Liver (tissue), 9 donors: ENCODE results near the gene TMEM119. TPM values are rescaled to one million over a fixed set of nuclear protein-coding genes. Genes with fewer than 3 reads are reported as not detected.

Experiments used
- DNase-seq: peaks from one replicate; pipeline ENCODE4 v3.0.0-alpha.2; 2017; ENCODE audit warnings: low spot score
- H3K27ac ChIP-seq, 2 donors: one replicate each; pipeline ENCODE4 v1.7.0; 2013; ENCODE audit warnings: inconsistent platforms in 2 of 2, low read length in 2 of 2, control low read depth in 1 of 2, low read depth in 1 of 2, mild to moderate bottlenecking in 1 of 2
- H3K27me3 ChIP-seq, 4 donors: one replicate each; pipeline versions ENCODE4 v1.6.1 to v1.7.0; 2013; ENCODE audit warnings: low read length in 3 of 4, inconsistent platforms in 1 of 4, mild to moderate bottlenecking in 1 of 4, moderate library complexity in 1 of 4; ENCODE audit not compliant: control insufficient read depth in 4 of 4, insufficient read depth in 4 of 4
- H3K36me3 ChIP-seq, 4 donors: one replicate each; pipeline versions ENCODE4 v1.6.1 to v1.7.0; 2013; ENCODE audit warnings: low read length in 3 of 4, mild to moderate bottlenecking in 3 of 4, low read depth in 1 of 4, moderate library complexity in 1 of 4; ENCODE audit not compliant: control insufficient read depth in 4 of 4, insufficient read depth in 3 of 4
- H3K4me1 ChIP-seq, 4 donors: one replicate each; pipeline versions ENCODE4 v1.6.1 to v1.7.0; 2013; ENCODE audit warnings: low read length in 3 of 4, mild to moderate bottlenecking in 3 of 4, moderate library complexity in 1 of 4; ENCODE audit not compliant: control insufficient read depth in 4 of 4, insufficient read depth in 4 of 4
- H3K4me3 ChIP-seq, 3 donors: one replicate each; pipeline versions ENCODE4 v1.6.1 to v1.7.0; 2013; ENCODE audit warnings: low read length in 3 of 3, control low read depth in 1 of 3, low read depth in 1 of 3, mild to moderate bottlenecking in 1 of 3
- H3K9ac ChIP-seq, 2 donors: one replicate each; pipeline ENCODE4 v1.7.0; 2013; ENCODE audit warnings: low read length in 2 of 2, mild to moderate bottlenecking in 2 of 2, moderate library complexity in 2 of 2, control low read depth in 1 of 2, low read depth in 1 of 2
- H3K9me3 ChIP-seq, 4 donors: one replicate each; pipeline versions ENCODE4 v1.6.1 to v1.7.0; 2013; ENCODE audit warnings: low read length in 3 of 4; ENCODE audit not compliant: control insufficient read depth in 4 of 4
- EGR1 ChIP-seq, 2 donors: IDR thresholded peaks; 2 replicates each; pipeline ENCODE4 v1.6.1; 2016 to 2018; ENCODE audit warnings: antibody characterized with exemption in 2 of 2, low read depth in 2 of 2
- FOXA2 ChIP-seq: IDR thresholded peaks from 2 replicates; pipeline ENCODE4 v1.6.1; 2016; ENCODE audit warnings: antibody characterized with exemption
- HNF4A ChIP-seq, 2 donors: conservative IDR thresholded peaks; 2 replicates each; pipeline ENCODE4 v1.6.1; 2016; ENCODE audit warnings: antibody characterized with exemption in 2 of 2, mild to moderate bottlenecking in 2 of 2
- HNF4G ChIP-seq: IDR thresholded peaks from 2 replicates; pipeline ENCODE4 v1.6.1; 2016; ENCODE audit warnings: antibody characterized with exemption
- JUND ChIP-seq, 2 donors: IDR thresholded peaks; 2 replicates each; pipeline ENCODE4 v1.6.1; 2016; ENCODE audit warnings: antibody characterized with exemption in 2 of 2
- NR2F2 ChIP-seq: IDR thresholded peaks from 2 replicates; pipeline ENCODE4 v1.6.1; 2016; ENCODE audit warnings: antibody characterized with exemption
- RXRA ChIP-seq, 2 donors: IDR thresholded peaks; 2 replicates each; pipeline ENCODE4 v1.6.1; 2017 to 2018; ENCODE audit warnings: antibody characterized with exemption in 2 of 2, mild to moderate bottlenecking in 1 of 2
- SP1 ChIP-seq: IDR thresholded peaks from 2 replicates; pipeline ENCODE4 v1.6.1; 2018; ENCODE audit warnings: antibody characterized with exemption, mild to moderate bottlenecking
- TAF1 ChIP-seq: conservative IDR thresholded peaks from 2 replicates; pipeline ENCODE4 v1.6.1; 2016; ENCODE audit warnings: antibody characterized with exemption, mild to moderate bottlenecking
- WGBS: extraction: QIAGEN DNeasy Blood & Tissue Kit; methylation state at CpG from one replicate; pipeline ENCODE4 v1.1.7; 2013; 5-methylcytosine and 5-hydroxymethylcytosine counted together
- polyA plus RNA-seq, 2 donors: library from polyadenylated mRNA; stranded (reverse) in 1 of 2; unstranded in 1 of 2; fragments of 200-250 nt in 1 of 2; fragments of >200 nt in 1 of 2; fragmentation: Nextera tagmentation in 1 of 2; extraction: Ambion mirVana in 1 of 2; gene quantifications; one replicate each; pipeline versions ENCODE4 v1.2.1 to v1.2.3, GENCODE V29; 2013 to 2015
- total RNA-seq, 2 donors: library from RNA; depleted of rRNA; stranded (reverse); fragments of >200 nt; gene quantifications; one replicate each; pipeline ENCODE4 v1.2.3, GENCODE V29; 2014
- TF ChIP-seq, protein P1 (sequence below): IDR thresholded peaks from 2 replicates; pipeline ENCODE4 v1.6.1; 2016; ENCODE audit warnings: antibody characterized with exemption
- TF ChIP-seq, protein P2 (sequence below): IDR thresholded peaks from 2 replicates; pipeline ENCODE4 v1.6.1; 2016; ENCODE audit warnings: antibody characterized with exemption
- TF ChIP-seq, protein P3 (sequence below): IDR thresholded peaks from 2 replicates; pipeline ENCODE4 v1.6.1; 2016; ENCODE audit warnings: antibody characterized with exemption, mild to moderate bottlenecking
- TF ChIP-seq, protein P4 (sequence below): IDR thresholded peaks from 2 replicates; pipeline ENCODE4 v1.6.1; 2016; ENCODE audit warnings: antibody characterized with exemption
- TF ChIP-seq, protein P5 (sequence below): fragments of 150-350 bp; IDR thresholded peaks from 2 replicates; pipeline ENCODE4 v1.5.1; 2017; ENCODE audit warnings: improper control_type of control experiment, low read depth, low read length; ENCODE audit not compliant: missing input control
- donor health status: healthy.
- donor health status: healthy.
- donor health status: healthy.
- donor health status: healthy.
- donor health status: healthy.

Gene TMEM119
- total and polyA plus RNA-seq, 4 donors = 0.14 to 2.6 (median 0.38) TPM

DNA sequence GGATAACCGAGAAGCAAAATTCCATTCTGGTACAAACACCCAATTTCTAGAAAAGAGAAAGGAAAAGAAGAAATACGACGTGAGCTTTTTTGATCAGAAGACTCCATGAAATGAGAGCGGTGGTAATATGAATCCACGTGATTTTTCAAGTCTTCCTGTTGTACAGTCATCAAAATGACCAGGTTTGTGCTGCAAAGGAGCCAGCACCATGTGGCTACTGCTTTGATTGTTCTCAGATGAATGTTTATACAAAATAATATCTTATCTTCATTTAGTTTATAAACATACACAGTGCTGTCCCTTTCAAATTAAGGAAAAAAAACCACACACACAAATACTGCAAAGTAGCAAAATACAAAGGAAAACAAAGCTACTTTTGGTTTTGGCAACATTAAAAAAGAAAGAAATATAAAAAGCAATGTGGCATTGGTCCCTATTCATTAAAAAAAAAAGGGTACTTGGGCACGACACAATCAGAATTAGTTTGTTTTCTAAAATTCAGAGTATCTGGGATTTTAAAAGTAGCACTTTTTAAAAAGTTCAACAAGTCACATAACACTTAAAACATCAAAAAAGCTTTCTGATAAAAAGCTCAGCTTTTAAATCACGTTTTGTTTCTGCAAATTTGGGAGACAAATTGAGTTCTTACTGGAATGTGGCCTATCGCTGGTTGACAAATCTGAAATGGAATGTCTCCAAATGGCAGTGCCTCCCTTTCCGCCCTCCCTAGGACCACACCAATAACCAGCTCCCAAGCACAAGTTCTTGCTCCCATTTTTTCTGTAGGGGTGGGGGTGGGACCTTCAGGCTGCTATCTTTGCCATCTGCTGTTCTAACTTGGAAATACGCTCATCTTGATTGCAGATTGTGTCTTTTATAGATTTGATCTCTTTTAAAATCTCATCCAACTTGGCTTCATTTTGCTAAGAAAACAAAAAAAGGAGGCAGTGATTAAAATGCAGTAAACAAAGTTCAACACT, 49.0 kb upstream of the TMEM119 start:
- WGBS = 84% methylated on average over 10 of the region's 10 CpGs
- TF ChIP-seq, protein P1, sequence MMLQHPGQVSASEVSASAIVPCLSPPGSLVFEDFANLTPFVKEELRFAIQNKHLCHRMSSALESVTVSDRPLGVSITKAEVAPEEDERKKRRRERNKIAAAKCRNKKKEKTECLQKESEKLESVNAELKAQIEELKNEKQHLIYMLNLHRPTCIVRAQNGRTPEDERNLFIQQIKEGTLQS = no peak
- no peak for TF ChIP-seq FOXA2
- TF ChIP-seq, protein P2, sequence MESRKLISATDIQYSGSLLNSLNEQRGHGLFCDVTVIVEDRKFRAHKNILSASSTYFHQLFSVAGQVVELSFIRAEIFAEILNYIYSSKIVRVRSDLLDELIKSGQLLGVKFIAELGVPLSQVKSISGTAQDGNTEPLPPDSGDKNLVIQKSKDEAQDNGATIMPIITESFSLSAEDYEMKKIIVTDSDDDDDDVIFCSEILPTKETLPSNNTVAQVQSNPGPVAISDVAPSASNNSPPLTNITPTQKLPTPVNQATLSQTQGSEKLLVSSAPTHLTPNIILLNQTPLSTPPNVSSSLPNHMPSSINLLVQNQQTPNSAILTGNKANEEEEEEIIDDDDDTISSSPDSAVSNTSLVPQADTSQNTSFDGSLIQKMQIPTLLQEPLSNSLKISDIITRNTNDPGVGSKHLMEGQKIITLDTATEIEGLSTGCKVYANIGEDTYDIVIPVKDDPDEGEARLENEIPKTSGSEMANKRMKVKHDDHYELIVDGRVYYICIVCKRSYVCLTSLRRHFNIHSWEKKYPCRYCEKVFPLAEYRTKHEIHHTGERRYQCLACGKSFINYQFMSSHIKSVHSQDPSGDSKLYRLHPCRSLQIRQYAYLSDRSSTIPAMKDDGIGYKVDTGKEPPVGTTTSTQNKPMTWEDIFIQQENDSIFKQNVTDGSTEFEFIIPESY = no peak
- TF ChIP-seq, protein P3, sequence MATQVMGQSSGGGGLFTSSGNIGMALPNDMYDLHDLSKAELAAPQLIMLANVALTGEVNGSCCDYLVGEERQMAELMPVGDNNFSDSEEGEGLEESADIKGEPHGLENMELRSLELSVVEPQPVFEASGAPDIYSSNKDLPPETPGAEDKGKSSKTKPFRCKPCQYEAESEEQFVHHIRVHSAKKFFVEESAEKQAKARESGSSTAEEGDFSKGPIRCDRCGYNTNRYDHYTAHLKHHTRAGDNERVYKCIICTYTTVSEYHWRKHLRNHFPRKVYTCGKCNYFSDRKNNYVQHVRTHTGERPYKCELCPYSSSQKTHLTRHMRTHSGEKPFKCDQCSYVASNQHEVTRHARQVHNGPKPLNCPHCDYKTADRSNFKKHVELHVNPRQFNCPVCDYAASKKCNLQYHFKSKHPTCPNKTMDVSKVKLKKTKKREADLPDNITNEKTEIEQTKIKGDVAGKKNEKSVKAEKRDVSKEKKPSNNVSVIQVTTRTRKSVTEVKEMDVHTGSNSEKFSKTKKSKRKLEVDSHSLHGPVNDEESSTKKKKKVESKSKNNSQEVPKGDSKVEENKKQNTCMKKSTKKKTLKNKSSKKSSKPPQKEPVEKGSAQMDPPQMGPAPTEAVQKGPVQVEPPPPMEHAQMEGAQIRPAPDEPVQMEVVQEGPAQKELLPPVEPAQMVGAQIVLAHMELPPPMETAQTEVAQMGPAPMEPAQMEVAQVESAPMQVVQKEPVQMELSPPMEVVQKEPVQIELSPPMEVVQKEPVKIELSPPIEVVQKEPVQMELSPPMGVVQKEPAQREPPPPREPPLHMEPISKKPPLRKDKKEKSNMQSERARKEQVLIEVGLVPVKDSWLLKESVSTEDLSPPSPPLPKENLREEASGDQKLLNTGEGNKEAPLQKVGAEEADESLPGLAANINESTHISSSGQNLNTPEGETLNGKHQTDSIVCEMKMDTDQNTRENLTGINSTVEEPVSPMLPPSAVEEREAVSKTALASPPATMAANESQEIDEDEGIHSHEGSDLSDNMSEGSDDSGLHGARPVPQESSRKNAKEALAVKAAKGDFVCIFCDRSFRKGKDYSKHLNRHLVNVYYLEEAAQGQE = no peak
- TF ChIP-seq SP1 = no peak
- TF ChIP-seq, protein P4, sequence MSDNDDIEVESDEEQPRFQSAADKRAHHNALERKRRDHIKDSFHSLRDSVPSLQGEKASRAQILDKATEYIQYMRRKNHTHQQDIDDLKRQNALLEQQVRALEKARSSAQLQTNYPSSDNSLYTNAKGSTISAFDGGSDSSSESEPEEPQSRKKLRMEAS = no peak
- no peak for TF ChIP-seq HNF4G
- TF ChIP-seq, protein P5, sequence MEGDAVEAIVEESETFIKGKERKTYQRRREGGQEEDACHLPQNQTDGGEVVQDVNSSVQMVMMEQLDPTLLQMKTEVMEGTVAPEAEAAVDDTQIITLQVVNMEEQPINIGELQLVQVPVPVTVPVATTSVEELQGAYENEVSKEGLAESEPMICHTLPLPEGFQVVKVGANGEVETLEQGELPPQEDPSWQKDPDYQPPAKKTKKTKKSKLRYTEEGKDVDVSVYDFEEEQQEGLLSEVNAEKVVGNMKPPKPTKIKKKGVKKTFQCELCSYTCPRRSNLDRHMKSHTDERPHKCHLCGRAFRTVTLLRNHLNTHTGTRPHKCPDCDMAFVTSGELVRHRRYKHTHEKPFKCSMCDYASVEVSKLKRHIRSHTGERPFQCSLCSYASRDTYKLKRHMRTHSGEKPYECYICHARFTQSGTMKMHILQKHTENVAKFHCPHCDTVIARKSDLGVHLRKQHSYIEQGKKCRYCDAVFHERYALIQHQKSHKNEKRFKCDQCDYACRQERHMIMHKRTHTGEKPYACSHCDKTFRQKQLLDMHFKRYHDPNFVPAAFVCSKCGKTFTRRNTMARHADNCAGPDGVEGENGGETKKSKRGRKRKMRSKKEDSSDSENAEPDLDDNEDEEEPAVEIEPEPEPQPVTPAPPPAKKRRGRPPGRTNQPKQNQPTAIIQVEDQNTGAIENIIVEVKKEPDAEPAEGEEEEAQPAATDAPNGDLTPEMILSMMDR = no peak
- no peak for TF ChIP-seq NR2F2
- no peak for TF ChIP-seq TAF1
- no peak for TF ChIP-seq RXRA (IDR thresholded peaks at IDR 0.05)
- no peak for TF ChIP-seq HNF4A (conservative IDR thresholded peaks at IDR 0.05)
- no peak for TF ChIP-seq EGR1 (IDR thresholded peaks at IDR 0.05; ENCODE audit: low read depth in 2 of 2)
- TF ChIP-seq JUND (IDR thresholded peaks at IDR 0.05) = no peak
- H3K4me3 ChIP-seq = no peak overlapping the region
- no peak overlapping the region for H3K9ac ChIP-seq
- peaks cover 0 to 14% (median 3%) of the 10 kb centered on the region in 4 donors for H3K4me1 ChIP-seq
- H3K36me3 ChIP-seq = peaks cover 7 to 38% (median 20%) of the 10 kb centered on the region in 4 donors
- no peaks in the 10 kb centered on the region for H3K27me3 ChIP-seq
- H3K9me3 ChIP-seq = no peaks in the 10 kb centered on the region
- no peak for DNase-seq
- no peak overlapping the region for H3K27ac ChIP-seq
